Endometrium (tissue), 2 donors: ENCODE measurements around the gene SYT9.

Experiments used
- FAIRE-seq: peaks from 2 replicates; lab custom pipeline; 2012; peaks lifted over from hg19 to GRCh38; lab: Jason Lieb, UNC
- donor health status: control.
- donor health status: control.

SYT9 gene

DNA sequence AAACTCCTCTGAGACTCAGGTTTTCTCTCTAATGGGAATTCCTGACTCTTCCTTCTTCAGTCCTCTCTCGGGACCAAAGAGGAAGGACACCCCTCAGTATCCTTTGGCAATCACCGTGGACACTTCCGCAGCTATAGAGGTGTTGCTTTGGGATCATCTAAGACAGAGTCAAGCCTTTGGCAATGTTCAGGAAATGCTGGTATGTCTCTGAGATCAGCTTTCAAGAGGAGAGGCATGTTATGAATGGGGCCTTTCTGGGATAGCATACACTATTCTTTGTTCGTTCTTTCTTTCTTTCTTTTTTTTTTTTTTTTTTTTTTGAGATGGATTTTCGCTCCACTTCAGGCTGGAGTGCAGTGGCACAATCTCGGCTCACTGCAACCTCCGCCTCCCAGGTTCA, 219.4 kb downstream of the SYT9 start:
- FAIRE-seq = no peak

DNA sequence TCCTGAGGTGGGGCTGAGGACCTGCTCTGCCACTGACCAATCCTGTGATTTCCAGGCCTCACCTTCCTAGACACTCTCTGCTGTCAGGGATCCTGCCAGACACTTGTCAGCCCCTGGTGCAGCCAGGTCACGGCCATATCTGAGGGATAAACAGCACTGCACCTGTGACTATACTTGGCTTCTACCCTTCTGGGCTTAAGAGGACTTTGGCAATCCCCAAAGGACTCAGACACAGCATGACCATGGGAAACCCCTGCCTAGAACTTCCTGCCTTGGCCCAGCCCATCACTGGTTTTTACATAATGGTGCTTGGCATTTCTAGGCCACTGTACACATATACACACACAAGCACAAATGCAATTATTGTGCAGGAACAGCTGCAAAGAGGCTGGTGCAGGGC, 222.0 kb downstream of the SYT9 start:
- no peak for FAIRE-seq

DNA sequence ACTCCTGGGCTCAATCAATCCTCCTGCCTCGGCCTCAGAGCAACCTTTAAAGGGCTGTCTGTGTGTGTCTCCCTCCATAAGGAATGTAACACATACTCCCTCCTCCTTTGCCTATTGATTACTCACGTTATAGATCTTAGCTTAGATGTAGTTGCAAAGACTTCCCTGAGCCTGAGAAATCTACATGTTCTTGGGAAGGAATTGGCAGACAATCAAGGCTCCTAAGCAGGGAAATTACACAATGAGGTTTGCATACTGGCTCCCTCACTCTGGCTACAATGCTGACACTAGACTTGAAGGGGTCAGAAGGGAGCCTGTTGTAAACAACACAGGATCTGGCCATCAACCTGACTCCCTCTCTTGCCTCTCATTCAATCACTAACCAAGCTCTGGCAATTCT, 228.4 kb downstream of the SYT9 start:
- no peak for FAIRE-seq

DNA sequence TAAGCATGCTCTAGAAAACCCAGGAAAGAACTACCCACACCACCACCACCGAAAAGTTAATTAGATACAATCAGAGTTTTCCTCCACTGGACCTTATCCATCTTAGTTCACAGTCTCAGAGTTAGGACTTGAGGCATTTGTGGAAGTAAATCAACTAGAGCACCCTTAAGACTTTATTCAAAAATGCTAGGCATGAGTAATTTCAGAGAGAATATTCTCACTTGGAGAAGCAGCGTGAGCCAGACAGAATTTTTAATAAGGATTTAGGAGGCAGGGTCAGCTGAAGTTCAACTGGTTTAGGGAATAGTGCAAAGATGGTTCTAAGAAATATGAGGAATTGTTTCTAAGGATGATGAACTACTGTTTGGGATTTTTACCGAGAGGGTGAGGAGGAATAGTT, 232.4 kb downstream of the SYT9 start:
- FAIRE-seq = no peak

DNA sequence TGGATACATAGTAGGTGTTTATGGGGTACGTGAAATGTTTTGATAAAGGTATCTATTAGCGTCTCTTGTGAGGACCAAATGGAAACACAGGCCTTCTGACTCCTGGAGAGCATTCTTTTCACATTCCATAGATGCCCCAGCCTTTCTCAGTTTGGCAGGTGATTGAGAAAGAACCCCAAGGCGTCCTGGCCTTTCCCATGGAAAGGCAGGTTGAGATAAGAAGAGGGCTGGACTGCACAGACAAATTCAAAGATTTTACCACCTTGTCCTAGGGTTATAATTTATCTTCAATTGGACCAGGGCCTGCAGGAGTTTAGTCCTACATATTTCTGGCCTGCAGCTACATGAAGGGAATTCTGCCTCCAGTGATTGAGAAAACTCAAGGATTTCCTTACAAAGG, 232.9 kb downstream of the SYT9 start:
- no peak for FAIRE-seq

DNA sequence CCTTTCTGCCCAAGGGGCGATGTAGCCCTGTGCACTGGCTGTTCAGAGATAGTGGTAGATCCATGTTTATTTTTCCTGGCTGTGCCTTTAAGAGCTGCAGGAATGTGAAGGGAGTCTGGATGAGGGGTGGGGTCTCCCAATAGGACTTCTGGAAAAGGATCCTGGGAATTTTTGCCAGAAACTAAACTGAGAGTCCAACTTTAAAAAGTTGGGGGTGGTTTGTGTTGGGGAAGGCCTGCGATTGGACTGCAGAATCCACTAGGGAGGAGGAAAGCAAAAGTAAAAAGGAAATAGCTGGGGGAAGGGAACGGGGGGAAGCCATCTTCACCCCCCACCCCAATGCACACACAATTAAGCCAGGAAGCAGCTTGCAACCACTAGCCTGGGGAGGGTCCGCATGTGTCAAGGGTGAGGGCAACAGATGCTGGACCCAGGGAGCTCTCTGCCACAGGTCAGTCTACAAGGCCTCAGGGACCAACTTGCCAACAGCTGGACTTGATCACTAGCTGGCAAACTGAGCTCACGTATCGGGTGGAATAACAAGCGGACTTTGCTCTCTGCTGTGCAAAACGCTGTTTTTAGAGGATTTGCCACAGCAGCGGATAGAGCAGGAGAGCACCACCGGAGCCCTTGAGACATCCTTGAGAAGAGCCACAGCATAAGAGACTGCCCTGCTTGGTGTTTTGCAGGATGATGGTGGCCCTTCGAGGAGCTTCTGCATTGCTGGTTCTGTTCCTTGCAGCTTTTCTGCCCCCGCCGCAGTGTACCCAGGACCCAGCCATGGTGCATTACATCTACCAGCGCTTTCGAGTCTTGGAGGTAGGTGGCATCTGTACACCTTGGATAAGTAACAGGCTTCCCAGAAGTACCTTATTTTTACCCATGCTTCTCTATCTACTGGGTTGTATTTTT, 233.7 kb downstream of the SYT9 start, which contains the start of gene OLFML1:
Gene OLFML1 (plus strand): TSS at position 321 of the 912 bp plus-strand sequence. CDS start 370 bp downstream, at position 691.
- FAIRE-seq = no peak

DNA sequence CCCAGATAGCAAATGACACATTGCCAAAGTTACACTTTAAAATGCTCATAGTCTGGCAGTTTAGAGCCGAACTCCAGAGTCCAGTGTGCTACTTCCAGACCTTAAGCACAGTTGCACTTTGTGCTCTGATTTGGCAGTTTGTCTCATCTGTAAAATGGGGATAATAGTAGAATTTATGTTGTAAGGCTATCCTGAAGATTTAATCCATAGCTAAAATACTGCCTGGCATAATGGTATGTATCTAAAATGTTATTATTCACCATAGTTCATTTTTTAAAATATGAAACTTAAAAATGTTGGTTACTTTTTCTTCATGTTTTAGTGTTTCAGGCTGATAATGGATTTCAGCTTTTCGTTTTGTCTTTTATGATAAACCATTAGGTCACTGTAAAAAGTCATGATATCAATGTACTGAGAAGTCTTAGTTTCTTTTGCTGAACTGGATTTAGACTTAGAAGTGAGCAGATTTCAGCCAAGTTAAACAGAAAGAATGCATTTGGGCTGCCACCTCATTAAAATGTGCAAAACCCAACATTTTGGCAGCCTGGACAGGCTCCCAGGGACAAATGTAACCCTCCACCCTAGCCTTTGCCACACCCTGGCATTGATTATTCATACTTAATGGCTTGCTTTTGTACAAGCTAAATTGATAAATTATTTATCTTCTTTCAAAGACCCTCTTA, 234.5 kb downstream of the SYT9 start:
- FAIRE-seq = no peak

DNA sequence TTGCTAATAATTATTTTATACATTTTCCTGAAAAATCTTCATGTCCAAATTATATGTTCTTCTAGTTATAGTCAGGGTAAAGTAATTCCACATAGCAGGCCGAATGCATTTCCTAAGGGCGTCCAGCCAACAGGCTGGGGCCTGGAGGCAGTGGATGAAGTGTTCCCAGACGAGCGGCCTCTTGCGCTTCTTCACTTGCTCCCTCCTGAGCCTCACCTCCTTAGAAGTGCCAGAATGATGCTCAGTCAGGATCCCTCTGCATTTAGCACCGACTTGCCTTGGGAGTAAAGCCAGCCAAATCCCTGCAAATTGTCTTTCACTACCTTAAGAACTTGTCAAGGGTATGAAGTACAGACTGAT, 235.1 kb downstream of the SYT9 start:
- FAIRE-seq = no peak

DNA sequence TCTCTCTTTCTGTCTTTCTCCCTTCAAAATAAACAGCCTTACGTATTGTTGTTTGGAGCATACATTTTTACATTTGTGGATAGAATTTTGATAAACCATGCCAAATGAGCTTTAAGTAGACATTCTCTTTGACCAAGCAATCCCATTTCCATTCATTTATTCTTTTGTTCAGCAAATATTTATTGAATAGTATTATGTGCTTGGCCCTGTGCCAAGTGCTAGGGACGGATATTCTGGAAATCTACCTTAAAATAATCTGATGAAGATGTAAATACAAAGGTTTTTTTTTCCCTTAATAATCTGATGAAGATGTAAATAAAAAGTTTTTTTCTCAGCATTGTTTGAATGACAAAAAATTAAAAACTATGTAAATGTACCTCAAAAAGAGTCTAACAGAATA, 235.7 kb downstream of the SYT9 start:
- FAIRE-seq = no peak

DNA sequence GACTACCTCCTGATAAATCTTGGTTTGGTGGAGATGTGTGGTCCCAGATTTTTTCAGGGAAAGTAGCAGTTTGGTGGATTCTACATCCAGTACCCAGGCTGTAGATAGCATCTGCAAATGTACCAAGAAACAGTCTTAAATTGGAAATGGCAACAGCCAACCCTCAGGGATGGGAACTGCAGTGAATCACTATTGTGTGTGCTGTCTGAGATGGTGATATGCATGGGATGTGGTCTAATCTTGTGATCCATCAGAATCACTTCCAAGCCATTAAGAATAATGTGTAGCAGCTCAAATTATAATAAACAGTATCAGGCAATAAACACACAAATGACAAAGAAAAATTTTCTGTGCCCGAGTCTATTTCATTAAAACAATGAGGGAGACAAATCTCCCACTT, 237.0 kb downstream of the SYT9 start:
- FAIRE-seq = no peak

DNA sequence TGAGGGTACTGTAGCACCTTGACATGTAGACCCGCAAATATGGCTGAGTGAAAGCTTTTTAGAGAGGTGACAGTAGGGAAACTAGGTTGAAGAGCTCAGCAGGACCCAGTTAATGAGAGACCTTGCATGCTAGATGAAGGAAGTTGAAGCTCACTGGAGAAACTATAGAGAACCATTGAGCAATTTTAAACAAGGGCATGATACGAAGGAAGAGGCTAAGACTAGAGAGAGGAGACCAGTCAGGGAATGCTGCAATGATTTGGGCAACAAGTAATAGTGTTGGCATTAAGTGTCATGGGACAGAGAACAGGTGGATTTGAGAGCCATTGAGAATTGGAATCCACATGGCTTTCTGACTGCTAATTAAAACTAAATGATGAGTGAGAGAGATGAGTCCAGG, 237.7 kb downstream of the SYT9 start:
- FAIRE-seq = no peak

DNA sequence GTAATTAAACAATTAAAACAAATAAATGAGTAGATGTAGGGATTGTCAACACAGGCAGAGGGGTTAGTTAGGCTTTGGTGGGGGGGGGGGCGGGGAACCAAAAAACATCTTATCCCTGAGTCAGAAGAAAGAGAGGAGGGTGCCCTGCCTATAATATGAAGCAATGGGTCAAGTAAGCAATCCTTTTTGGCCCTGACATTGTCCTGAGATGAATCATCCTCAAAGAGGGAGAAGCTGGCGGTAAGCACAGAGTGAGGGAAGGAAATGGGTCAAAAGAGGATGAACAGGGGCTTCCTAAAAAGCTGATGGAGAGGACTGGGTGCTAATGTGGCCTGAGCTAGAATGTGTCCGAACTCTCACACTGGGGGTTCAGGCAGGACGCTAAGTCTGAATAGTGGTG, 238.3 kb downstream of the SYT9 start:
- FAIRE-seq = no peak

DNA sequence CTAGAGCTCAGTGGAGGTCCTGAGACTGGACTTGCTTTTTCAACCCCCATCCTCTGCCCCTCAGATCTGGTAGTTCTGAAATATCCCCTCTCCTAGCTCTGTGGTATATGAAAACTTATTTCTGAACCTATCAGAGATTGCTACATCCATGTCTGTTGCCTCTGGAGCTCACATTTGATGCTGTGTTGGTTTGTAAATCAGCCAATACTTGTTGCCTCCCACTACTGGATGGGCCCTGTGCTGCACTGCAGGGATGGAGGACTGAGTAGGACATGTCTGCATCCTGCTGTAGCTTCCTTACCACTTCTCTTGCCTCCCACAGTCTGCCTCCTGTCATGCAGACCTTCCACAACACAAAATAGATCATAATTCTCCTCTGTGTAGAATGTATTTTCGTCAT, 238.8 kb downstream of the SYT9 start:
- FAIRE-seq = no peak

DNA sequence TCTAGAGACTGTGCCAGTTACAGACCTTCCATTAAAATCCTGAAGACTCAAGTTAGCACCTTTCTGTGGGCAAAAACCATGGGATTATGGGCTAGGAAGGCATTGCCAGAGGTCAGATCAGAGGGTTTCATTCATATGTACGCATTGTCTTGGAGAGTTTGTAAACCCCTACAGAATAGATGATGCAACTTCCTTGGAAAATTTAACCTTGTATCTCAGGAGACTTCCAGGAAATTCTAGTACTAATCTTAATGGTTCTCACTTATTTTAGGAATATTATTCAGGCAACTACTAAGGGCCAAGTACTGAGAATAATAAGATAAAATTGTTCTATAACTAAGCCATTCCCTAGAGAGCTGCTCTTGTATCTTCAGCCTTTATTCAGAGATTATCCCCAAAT, 240.5 kb downstream of the SYT9 start:
- FAIRE-seq = no peak

DNA sequence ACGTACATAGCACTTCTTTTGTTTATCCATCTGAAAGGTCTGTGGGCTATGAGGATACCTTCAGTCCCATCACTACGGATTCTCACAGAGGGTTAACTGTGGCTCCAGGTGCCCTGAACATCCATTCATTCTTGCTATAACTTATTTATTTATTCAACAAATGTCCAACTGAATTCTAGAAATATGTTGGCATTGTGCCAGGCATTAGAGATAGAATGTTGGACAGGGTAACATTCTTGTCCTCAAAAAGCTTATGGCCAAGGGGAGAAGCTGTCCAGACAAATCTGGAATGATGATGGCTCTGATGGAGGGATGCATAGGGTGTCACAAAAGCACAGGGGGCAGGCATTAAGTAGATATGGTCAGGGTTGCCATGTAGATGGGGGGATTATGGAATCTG, 242.0 kb downstream of the SYT9 start:
- FAIRE-seq = no peak

DNA sequence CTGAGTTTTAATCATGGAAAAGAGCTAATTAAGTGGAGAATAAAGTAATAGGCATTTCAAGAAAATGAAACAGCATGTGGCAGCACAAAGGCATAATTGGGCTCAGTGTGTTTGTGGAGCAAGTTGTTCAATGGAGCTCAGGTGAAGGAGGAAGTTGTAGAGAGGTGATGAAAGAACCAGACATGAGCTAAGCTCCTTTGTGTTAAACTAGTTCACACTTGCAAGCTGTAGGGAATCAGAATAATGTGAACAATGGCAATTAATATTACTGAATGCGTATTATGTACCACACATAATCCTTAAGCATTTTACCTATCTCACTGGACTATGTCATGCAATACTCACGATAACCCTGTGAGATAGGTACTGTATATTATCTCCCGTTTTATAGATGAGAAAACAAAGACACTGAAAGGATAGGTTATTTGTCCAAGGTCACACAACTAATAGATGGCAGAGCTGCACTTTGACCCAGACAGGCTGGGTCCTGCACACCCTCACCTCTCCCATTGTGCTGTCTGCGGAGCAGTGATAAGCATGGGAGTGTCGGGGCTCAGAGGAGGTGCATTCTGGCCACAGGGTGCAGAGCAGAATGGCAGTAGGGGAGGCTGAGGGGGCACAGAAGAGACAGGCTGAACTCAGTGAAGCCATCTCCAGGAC, 242.5 kb downstream of the SYT9 start:
- FAIRE-seq = no peak

DNA sequence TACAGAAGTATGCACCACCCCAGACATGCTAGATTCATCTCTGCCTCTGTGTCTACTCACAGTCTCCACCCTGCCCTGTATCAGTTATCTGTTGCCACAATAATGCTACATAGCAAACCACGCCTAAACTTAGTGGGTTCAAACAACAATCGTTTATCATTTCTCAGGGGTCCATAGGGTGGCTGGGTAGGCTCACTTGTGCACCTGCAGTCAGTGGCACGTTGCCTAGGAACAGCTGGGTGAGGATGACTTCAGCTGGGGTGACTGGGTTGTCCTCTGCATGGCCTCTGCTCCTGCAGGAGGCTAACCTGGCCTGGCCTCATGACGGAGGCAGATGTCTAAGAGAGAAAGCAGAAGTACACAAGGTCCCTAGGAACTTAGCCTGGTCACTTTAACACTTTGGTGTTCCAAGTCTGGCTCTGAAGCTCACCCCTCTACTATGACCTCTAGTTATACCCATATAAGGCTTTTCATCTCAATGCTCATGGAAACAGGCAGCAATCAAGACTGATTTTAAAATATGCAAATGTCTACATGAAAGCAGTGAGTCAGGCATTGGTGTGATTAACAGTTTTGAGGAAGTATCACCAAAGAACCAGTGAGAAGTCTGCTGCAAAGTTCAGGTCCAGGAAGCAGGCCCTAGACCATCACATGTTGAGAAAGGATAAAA, 244.3 kb downstream of the SYT9 start:
- FAIRE-seq = no peak

DNA sequence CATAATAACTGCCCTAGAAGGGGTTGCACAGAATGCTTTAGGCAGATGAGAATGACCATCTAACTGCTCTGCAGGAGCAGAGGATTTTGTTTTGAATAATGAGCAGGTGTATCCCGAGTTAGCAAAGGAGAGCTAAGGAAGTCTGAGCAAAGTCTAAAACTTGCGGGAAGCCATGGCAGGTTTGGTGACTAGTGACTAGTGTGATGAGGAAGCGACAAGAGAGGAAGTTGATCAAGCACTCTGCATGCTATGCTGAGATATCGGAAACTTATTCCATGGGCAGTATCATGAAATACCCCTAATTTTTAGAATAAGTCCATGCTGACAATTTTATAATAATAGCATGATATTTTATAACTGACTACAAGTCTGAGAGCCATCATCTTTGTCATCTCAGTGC, 246.5 kb downstream of the SYT9 start:
- FAIRE-seq = no peak

DNA sequence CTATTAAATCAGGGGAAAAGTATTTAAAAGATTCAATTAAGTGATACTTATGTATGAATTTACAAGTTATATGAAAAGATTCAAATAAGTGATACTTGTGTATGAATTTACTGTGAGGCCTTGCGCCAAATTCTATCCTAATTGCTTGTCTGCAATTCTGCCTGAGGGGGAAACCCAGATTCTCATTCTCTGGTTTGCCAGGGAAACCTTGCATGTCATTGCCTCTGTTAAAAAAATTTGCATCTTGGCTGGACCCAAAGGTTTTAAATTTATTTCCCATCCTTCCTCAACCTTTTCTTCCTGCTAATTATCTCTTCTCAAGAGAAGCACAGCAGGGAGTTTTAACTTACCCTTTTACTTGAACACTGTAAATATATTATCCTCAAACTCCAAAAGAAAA, 247.4 kb downstream of the SYT9 start:
- FAIRE-seq = no peak

DNA sequence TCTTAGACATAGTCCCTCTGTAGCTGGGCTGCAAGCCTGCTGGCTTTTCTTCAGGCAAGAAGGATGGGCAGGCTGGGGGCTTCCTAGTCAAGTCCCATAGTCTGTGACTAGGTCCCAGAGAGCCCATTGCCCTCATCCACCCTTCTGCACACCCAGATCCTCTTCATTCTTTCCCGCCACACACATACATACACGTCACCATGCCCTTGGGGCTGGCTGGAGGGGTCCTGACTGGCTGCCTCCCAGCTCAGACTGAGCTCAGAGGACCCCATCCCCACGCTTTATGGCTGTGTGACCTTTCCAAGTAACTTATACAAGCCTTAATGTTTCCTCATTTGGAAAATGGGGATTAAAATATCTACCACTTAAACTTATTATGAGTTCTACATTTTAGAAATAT, 248.5 kb downstream of the SYT9 start:
- FAIRE-seq = no peak

DNA sequence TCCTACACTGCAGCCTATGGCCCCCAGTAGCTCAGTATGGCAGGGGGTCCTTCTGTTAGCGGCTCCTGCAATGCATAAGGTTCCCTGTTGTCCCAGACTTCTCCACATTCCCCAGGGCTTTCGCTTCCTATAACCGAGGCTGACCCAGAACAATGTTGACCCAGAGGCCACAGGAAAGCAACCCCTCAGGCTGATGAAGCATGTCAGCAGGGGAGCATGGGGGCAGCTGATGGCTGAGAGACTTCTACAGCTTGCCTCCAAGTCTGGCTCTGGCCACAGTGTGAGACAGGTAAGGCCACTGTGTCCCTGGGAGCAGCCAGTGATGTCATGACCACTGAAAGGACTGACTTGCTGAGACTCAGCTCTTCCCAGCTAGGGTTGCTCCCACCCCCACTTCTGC, 249.5 kb downstream of the SYT9 start:
- no peak for FAIRE-seq

DNA sequence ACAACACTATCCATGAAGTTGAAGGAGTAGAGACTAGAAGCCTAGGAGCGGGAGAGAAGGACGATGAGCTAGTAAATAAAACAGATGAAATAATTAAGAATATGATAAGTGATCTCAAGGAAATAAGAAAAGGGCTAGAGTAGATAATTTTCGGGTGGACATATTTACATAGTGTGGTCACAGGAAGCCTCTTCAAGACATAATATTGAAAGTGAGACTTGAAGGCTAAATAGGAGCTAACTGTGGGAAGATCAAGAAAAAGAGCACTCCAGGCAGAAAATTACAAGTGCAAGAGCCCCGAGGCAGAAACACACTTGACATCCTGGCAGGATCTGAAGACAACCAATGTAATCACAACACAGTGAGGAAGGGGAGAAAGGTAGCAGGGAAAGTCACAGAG, 250.2 kb downstream of the SYT9 start:
- FAIRE-seq = no peak

DNA sequence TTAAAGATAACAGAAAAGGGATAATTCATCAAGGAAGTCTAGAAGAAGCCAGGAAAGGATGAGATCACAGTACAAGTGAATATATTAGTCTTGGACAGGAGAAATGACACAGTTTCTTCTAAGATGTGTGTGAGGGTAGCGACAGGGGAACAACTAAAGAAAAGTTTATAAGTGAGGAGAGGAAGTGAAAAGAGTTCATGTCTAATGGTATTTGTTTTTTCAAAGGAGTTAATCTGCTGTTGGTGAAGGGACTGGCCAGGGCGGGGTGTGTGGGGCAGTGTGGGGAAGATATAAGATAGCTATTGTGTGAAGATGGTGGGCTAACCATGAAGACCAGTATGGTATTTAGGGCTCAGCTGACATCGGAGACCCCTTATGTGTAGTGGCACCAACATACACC, 254.5 kb downstream of the SYT9 start:
- no peak for FAIRE-seq
